ENCODE results near the gene KRTAP5-9.
"Not testable (repeated sequence)": the region's sequence is repeated elsewhere in the genome, so short reads cannot be mapped to it uniquely, and the experiment has no call there.

Gene KRTAP5-9

GRCh38 chr11:71534711-71535608 lies 13.3 kb upstream of the KRTAP5-9 start:
- DNase-seq, result not testable (repeated sequence)

GRCh38 chr11:71535825-71536224 lies 12.4 kb upstream of the KRTAP5-9 start:
- no peak for DNase-seq

GRCh38 chr11:71537537-71537936 lies 10.7 kb upstream of the KRTAP5-9 start:
- no peak for DNase-seq

- DNase-seq, result not testable (repeated sequence)
Observed at GRCh38 chr11:71537977-71538665, 10.1 kb upstream of the KRTAP5-9 start, which contains the start of gene KRTAP5-8. Gene KRTAP5-8 (plus strand): TSS chr11:71538025. CDS start chr11:71538056, 31 bp downstream.

DNA sequence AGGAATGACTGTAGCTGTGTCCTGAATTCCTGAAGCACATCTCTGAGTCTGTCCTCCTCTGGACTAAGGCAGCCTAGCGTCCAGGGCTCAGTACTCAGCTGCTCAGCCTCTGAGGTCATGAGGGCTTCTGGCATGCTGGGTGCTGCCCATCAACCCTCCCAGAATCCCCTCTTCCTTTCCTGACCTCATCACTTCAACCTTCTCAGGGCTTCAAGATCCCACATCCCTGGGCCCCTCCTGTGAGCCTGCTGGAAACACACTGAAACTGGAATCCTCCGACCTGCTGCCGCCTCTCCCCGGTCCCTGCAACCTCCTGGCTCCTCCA lies 9.6 kb upstream of the KRTAP5-9 start:
- DNase-seq, result peak; percentile 16

GRCh38 chr11:71539017-71539416 lies 9.2 kb upstream of the KRTAP5-9 start:
- DNase-seq, result no peak

- not testable (repeated sequence) for DNase-seq
Observed at GRCh38 chr11:71539971-71540370, 8.2 kb upstream of the KRTAP5-9 start.

DNA sequence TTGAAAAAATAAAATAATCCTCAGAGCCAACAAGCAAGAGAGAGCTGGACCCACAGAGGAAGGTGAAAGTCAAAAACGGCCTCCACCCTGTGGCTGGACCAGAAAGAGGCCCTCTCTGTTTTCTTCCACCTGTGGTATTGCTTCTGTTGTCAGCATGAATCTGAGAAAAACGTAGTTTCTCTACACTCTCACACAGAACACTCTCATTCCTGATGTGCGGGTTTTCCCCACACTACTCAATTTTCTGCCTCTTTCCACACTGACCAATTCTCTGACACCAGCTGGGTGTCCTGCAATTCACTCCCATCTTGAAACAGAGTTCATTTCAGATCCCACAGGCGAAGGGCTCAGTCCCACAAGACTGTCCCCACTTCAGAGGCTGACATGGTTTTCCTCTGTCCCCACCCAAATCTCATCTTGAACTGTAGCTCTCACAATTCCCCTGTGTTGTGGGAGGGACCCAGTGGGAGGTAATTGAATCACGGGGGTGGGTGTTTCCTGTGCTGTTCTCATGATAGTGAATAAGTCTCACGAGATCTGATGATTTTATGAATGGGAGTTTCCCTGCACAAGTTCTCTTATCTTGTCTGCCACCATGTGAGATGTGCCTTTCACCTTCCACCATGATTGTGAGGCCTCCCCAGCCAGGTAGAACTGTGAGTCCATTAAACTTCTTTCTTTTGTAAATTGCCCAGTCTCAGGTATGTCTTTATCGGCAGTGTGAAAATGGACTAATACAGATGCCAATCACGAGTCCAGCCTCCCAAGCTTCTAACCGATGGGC lies 7.5 kb upstream of the KRTAP5-9 start:
- not testable (repeated sequence) for DNase-seq

DNA sequence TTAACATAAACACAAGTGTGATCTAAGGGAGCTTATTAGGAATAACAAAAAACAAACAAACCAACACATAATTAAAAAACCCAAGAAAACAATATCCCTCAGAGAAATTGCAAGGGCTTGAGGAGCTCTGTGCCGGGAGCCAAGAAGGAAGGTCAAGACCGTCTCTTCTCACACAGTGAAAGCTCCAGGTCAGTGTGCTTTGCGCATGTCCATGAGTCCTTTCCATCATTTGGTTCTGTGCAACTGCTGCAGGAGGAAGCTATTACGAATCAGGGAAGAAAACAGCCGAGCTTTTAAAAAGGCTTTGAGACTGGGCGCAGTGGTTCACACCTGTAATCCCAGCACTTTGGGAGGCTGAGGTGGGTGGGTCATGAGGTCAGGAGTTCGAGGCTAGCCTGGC lies 5.8 kb upstream of the KRTAP5-9 start:
- no peak for DNase-seq

DNA sequence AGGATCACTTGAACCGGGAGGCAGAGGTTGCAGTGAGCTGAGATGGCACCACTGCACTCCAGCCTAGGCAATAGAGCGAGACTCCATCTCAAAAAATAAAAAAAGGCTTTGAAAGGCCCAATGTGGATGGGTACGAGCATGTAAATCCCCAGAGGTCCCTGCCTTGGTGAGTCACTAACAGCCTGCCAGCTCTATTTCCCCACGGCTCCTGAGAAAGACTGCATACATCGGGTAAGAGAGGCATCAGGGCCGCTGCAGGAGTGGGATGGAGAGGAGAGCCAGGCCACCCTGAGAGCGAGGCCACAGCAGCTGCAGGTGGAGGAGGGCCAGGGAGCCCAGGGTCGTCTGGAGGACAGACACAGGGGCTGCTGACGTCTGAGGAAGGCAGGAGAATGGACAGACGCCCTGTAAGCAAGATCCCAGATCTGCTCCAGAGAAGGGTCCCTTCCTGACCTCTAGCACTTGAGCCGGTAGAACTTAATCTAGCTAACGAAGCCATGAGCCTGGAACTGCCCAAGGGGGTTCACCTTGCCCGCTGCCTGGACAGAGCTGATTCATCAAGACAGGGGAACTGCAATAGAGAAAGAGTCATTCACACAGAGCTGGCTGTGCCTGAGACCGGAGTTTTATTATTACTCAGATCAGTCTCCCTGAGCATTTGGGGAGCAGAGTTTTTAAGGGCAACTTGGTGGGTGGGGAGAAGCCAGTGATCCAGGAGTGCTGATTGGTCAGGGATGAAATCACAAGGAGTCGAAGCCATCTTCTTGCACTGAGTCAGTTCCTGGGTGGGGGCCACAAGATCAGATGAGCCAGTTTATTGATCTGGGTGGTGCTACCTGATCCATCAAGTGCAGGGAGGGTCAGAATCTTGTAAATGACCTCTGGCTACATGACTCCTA lies 5.1 kb upstream of the KRTAP5-9 start:
- DNase-seq, result no peak

- DNase-seq, result no peak
Observed at GRCh38 chr11:71543866-71544265, 4.4 kb upstream of the KRTAP5-9 start.

DNA sequence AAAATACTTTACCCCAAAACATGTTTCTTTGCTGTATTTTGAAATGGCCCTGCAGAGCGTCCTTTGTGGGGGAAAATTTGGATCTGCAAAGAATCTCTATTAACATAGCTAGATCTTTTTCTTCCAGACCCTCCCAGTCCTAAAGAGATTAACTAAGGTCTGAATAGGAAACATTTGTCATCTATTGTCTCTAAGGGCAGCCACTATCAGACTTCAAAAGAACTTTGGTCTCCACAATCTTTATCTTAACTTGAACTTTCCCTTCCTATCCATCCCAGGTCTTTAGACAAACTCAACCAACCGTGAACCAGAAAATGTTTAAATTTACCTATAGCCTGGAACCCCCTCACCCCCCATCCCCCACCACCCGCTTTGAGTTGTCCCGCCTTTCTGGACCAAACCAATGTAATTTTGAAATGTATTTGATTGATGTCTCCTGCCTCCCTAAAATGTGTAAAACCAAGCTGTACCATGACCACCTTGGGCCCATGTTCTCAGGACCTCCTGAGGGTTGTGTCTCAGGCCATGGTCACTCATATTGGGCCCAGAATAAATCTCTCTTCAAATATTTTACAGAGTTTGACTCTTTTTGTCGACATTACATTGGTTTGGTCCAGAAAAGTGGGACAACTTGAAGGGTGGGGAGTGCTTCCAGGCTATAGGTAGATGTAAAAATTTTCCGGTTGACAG lies 3.5 kb upstream of the KRTAP5-9 start:
- DNase-seq, result no peak

DNA sequence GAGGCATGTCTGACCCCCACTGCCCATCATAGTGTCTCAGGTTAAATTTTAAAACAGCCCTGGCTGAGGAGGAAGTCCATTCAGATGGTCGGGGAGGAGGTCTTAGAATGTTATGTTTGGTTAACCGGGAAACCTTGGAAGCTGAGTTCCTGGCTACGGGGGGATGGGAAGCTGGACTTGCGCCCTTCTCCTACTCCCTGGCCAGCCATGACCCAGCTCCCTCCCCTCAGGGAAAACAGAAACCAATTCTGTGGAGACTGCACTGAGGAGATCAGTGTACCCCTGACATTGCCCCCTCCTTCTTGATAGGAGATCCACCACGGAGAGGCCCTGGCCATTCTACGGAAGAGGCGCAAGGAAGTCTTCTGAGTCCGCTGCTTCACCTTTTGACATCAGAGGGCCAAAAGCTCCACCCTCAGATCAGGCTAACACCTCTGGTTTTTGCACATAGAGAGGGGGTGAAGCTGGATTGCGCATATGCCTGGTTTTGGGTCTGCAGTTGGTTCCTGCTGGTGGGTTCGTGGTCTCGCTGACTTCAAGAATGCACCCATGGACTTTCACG lies 2.7 kb upstream of the KRTAP5-9 start:
- no peak for DNase-seq

GRCh38 chr11:71548716-71549151 lies 514 bp downstream of the KRTAP5-9 start:
- no peak for DNase-seq

GRCh38 chr11:71551711-71552110 lies 3.5 kb downstream of the KRTAP5-9 start:
- no peak for DNase-seq

DNA sequence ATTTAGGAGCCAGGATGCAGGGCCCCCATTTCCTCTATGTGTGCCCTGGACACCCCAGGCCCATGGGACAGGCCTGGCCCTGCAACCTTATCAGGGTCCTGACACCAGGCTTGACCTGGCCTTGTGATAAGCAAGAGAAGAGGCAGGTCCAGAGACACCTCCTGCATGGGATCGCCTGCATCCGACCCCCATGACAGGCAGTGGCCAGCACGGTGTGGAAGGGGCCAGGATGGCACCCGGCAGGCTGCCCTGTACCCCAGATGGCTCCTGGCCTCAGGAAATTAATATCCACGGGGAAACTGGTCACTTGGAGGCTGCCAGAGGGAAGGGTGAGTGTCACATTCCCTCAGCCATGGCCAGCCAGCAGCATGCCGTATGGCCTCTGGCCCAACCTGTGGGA lies 6.8 kb downstream of the KRTAP5-9 start:
- DNase-seq, result no peak

- no peak for DNase-seq
Observed at GRCh38 chr11:71555508-71555907, 7.3 kb downstream of the KRTAP5-9 start.

DNA sequence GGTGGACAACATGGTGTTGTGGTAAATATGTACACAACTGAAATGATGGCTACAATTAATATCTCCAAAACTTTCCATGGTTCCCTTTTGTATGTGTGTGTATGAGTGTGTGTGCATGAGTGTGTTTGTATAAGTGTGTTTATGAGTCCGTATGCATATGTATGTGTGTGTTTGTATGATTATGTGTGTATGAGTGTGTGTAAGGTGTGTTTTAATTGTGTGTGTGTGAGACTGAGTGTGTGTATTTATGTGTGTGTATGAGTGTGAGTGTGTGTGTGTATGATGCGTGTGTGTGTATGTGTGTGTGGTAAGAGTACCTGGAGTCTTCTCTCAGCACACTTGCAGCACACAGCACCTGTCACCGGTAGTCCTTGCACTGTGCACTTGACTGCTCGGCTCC lies 7.8 kb downstream of the KRTAP5-9 start:
- no peak for DNase-seq

- no peak for DNase-seq
Observed at GRCh38 chr11:71557257-71557656, 9.0 kb downstream of the KRTAP5-9 start.

GRCh38 chr11:71558996-71559395 lies 10.8 kb downstream of the KRTAP5-9 start:
- no peak for DNase-seq

GRCh38 chr11:71562120-71562519 lies 13.9 kb downstream of the KRTAP5-9 start:
- DNase-seq, result no peak
